Natural killer cell treated with Interleukin-12 subunit alpha and Interleukin-12 subunit beta and Interleukin-15 and Interleukin-18, amount 100 ng/mL, for 72 hours (primary cell): Measurements from ENCODE around the gene ZNF613. TPM values are rescaled to one million over a fixed set of nuclear protein-coding genes. Genes with fewer than 3 reads are reported as not detected.
"Not testable (repeated sequence)": the region's sequence is repeated elsewhere in the genome, so short reads cannot be mapped to it uniquely, and the experiment has no call there.

ENCODE experiments used
- ATAC-seq, 2 donors: fragments of 150-1000 bp; cut with Tn5 transposase in 1 of 2; sonication (Bioruptor Pico), chemical (Tn5 transposase) in 1 of 2; 2 replicates each; pipeline ENCODE4 v1.10.0; 2021
- DNase-seq: peaks from one replicate; pipeline ENCODE4 v3.0.0; 2022; ENCODE audit warnings: low spot score
- H3K27ac Mint-ChIP-seq, 2 donors: 1 replicate in 1 of 2; 2 replicates in 1 of 2; pipeline ENCODE4 v1.8.0; 2022; ENCODE audit warnings: mixed read lengths in 2 of 2, mild to moderate bottlenecking in 1 of 2, moderate library complexity in 1 of 2
- H3K27me3 Mint-ChIP-seq, 2 donors: 1 replicate in 1 of 2; 2 replicates in 1 of 2; pipeline ENCODE4 v1.8.0; 2022; ENCODE audit warnings: mixed read lengths in 2 of 2
- H3K36me3 Mint-ChIP-seq: one replicate; pipeline ENCODE4 v1.8.0; 2022; ENCODE audit warnings: mixed read lengths
- H3K4me1 Mint-ChIP-seq, 2 donors: 1 replicate in 1 of 2; 2 replicates in 1 of 2; pipeline ENCODE4 v1.8.0; 2022; ENCODE audit warnings: low read depth in 2 of 2, mixed read lengths in 2 of 2, mild to moderate bottlenecking in 1 of 2
- H3K4me3 Mint-ChIP-seq: one replicate; pipeline ENCODE4 v1.8.0; 2022; ENCODE audit warnings: mixed read lengths
- H3K9me3 Mint-ChIP-seq: 2 replicates; pipeline ENCODE4 v1.8.0; 2022; ENCODE audit warnings: mixed read lengths
- total RNA-seq, 2 donors: library from RNA; stranded (reverse); gene quantifications; one replicate each; pipeline ENCODE4 v1.2.3, GENCODE V29; 2022

ZNF613 gene
- total RNA-seq, 2 donors from 2014 or later: 4.8 to 6.0 TPM

GRCh38 chr19:51960621-51961233 lies 33.5 kb downstream of the ZNF613 start:
- not testable (repeated sequence) for H3K27ac Mint-ChIP-seq, H3K4me3 Mint-ChIP-seq

GRCh38 chr19:51965583-51965982 lies 38.3 kb downstream of the ZNF613 start:
- ATAC-seq (no peak), DNase-seq (no peak)
- H3K4me3 Mint-ChIP-seq: no peak overlapping the region
- peaks cover 72% of the 10 kb centered on the region for H3K36me3 Mint-ChIP-seq
- H3K27ac Mint-ChIP-seq: no peak overlapping the region
- H3K9me3 Mint-ChIP-seq: peaks cover 34% of the 10 kb centered on the region
- H3K27me3 Mint-ChIP-seq: no peaks in the 10 kb centered on the region
- H3K4me1 Mint-ChIP-seq: peaks cover 0 to 3% of the 10 kb centered on the region in 2 donors

More at GRCh38 chr19:51960621-51961233, 33.5 kb downstream of the ZNF613 start:
- peaks cover 42% of the 10 kb centered on the region for H3K9me3 Mint-ChIP-seq
- ATAC-seq, H3K27me3 Mint-ChIP-seq, DNase-seq, H3K4me1 Mint-ChIP-seq: not testable (repeated sequence)
- H3K36me3 Mint-ChIP-seq: peaks cover 70% of the 10 kb centered on the region

DNA sequence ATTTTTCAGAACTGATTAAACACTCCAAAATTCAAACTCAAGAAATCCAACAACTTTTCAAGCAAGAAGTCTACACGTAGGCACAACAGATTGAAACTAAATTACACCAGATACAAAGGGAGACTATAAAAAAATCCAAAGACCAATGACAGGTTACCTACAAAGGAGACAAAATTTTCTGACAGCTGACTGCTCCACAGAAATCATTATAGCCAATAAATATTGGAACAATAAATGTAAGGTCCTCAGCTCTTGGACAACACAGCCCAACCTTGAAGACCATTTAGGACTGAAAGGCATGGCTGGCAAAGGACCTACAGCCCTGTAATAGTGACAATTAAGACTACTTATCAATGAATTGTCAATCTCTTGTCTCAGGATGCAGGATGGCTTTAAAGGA lies 43.4 kb downstream of the ZNF613 start:
- Mint-ChIP-seq H3K9me3 (peaks cover 26% of the 10 kb centered on the region), H3K36me3 (peaks cover 72% of the 10 kb centered on the region), H3K27me3 (no peaks in the 10 kb centered on the region), H3K27ac (no peak overlapping the region), H3K4me3 (no peak overlapping the region), H3K4me1 (peaks cover 0 to 3% of the 10 kb centered on the region in 2 donors)
- DNase-seq (no peak), ATAC-seq (no peak)

DNA sequence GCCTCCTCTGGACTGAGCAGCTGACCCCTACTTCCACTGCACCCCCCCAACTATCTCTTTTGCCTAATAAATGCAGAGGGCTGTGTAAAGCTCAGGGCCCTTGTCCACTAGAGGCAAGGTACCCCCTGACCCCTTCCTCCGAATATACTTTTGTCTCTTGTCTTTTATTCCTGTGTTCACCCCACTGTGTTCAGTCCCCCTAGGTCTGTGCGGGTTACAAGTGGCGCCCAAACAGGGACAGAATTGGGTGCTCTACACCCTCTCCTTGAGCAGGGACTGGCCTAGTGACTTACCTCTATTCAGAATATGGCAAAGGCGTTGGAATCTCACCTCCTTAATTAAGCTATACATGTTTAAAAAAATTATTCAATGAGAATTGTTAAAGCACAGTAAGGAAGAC lies 44.4 kb downstream of the ZNF613 start:
- ATAC-seq: no peak
- Mint-ChIP-seq H3K36me3 (peaks cover 74% of the 10 kb centered on the region), H3K4me1 (peaks cover 0 to 3% of the 10 kb centered on the region in 2 donors), H3K27ac (no peak overlapping the region), H3K9me3 (peaks cover 28% of the 10 kb centered on the region), H3K4me3 (no peak overlapping the region), H3K27me3 (no peaks in the 10 kb centered on the region)
- DNase-seq: no peak

GRCh38 chr19:51975787-51976186 lies 48.5 kb downstream of the ZNF613 start:
- Mint-ChIP-seq H3K36me3 (peaks cover 80% of the 10 kb centered on the region), H3K9me3 (peaks cover 25% of the 10 kb centered on the region)
- H3K27ac Mint-ChIP-seq, ATAC-seq, H3K4me1 Mint-ChIP-seq, H3K4me3 Mint-ChIP-seq, H3K27me3 Mint-ChIP-seq, DNase-seq: not testable (repeated sequence)

DNA sequence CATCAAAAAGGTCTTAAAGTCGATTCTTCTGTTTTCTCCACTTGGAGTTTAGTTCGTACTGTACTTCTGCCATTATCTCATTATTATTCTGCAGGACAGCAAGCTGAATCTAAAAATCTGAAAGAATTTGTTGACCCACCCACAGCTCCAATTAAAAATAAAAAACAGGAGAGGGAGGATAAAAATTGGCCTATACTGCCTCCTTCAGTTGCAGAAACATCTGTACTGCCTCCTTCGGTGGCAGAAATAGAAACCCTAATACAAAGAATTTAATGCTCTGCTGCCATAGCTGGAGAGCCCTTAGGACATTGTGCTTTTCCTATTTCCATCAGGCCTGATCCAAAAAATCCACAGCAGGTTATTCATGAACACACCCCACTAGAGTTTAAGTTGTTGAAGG lies 49.6 kb downstream of the ZNF613 start:
- Mint-ChIP-seq H3K27ac (no peak overlapping the region), H3K4me1 (peaks cover 0 to 11% of the 10 kb centered on the region in 2 donors), H3K27me3 (no peaks in the 10 kb centered on the region), H3K9me3 (peaks cover 25% of the 10 kb centered on the region), H3K4me3 (no peak overlapping the region), H3K36me3 (peaks cover 78% of the 10 kb centered on the region)
- no peak for ATAC-seq
- DNase-seq: no peak

GRCh38 chr19:51977346-51977745 lies 50.1 kb downstream of the ZNF613 start:
- peaks cover 23% of the 10 kb centered on the region for H3K9me3 Mint-ChIP-seq
- H3K4me1 Mint-ChIP-seq: peaks cover 0 to 11% of the 10 kb centered on the region in 2 donors

GRCh38 chr19:51978882-51979281 lies 51.6 kb downstream of the ZNF613 start:
- no peak overlapping the region for H3K4me3 Mint-ChIP-seq
- H3K9me3 Mint-ChIP-seq: peaks cover 23% of the 10 kb centered on the region
- peaks cover 80% of the 10 kb centered on the region for H3K36me3 Mint-ChIP-seq
- ATAC-seq (no peak), DNase-seq (no peak)
- peaks cover 0 to 14% of the 10 kb centered on the region in 2 donors for H3K4me1 Mint-ChIP-seq
- H3K27ac Mint-ChIP-seq: no peak overlapping the region
- H3K27me3 Mint-ChIP-seq: no peaks in the 10 kb centered on the region

More at GRCh38 chr19:51977346-51977745, 50.1 kb downstream of the ZNF613 start:
- no peak overlapping the region for H3K4me3 Mint-ChIP-seq
- no peak overlapping the region for H3K27ac Mint-ChIP-seq
- ATAC-seq: no peak
- H3K36me3 Mint-ChIP-seq: peaks cover 76% of the 10 kb centered on the region
- DNase-seq: no peak
- no peaks in the 10 kb centered on the region for H3K27me3 Mint-ChIP-seq

DNA sequence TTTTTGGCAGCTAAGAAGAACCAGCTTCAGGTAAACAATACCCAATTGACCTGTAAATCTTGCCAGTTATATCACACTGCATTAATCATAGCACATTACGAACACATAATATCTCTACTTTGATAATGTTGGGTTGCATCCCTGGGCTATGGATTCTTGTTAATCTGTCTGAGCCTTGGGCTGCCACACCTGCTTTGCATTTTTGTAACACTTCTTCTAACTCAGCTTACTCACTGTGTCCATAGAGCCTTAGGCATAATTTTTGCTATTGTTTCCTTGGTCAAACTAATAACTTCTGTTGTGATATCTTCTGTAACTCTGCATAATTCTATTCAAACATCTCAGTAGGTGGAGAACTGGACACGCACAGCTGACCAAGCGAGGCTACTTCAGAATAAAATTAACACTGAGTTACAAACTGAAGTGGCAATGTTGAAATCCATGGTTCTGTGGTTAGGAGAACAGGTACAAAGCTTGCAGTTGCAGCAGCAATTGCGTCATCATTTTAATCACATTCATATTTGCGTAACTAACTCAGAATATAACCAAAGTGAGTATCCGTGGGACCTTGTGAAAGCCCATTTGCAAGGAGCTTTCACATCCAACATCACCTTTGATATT lies 53.0 kb downstream of the ZNF613 start:
- Mint-ChIP-seq H3K9me3 (peaks cover 19% of the 10 kb centered on the region), H3K36me3 (peaks cover 74% of the 10 kb centered on the region), H3K4me3 (no peak overlapping the region), H3K27me3 (no peaks in the 10 kb centered on the region), H3K27ac (no peak overlapping the region), H3K4me1 (peaks cover 0 to 14% of the 10 kb centered on the region in 2 donors)
- ATAC-seq: no peak
- DNase-seq: no peak

DNA sequence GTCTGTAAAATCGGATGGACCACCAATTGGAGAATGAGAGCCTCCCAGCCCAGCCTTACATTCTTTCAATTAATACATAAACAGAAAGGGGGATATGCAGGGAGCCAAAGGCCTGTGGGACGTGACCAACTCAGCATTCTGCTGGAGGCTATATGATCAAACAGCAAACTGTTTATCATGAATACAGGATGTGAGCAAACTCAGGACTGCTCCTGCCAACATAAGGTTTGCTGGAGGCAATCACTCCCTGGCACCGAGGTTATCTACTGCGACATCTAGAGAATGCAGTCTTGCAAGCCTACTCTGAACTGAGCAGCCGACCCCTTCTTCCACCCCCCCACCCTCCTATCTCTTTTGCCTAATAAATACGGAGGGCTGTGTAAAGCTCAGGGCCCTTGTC lies 53.7 kb downstream of the ZNF613 start:
- Mint-ChIP-seq H3K36me3 (peaks cover 76% of the 10 kb centered on the region), H3K4me1 (peaks cover 0 to 14% of the 10 kb centered on the region in 2 donors), H3K9me3 (peaks cover 19% of the 10 kb centered on the region)
- DNase-seq, H3K27me3 Mint-ChIP-seq, ATAC-seq, H3K4me3 Mint-ChIP-seq, H3K27ac Mint-ChIP-seq: not testable (repeated sequence)

- no peak overlapping the region for H3K27ac Mint-ChIP-seq
- DNase-seq: no peak
- peaks cover 8 to 20% of the 10 kb centered on the region in 2 donors for H3K4me1 Mint-ChIP-seq
- H3K27me3 Mint-ChIP-seq: no peaks in the 10 kb centered on the region
- H3K9me3 Mint-ChIP-seq: peaks cover 23% of the 10 kb centered on the region
- H3K36me3 Mint-ChIP-seq: peaks cover 70% of the 10 kb centered on the region
- ATAC-seq: no peak
- H3K4me3 Mint-ChIP-seq: no peak overlapping the region
These were observed 56.1 kb downstream of the ZNF613 start for GRCh38 chr19:51983361-51983760.

- no peaks in the 10 kb centered on the region for H3K27me3 Mint-ChIP-seq
- peaks cover 24% of the 10 kb centered on the region for H3K9me3 Mint-ChIP-seq
- peak; percentile 91 for DNase-seq
- H3K36me3 Mint-ChIP-seq: peaks cover 60% of the 10 kb centered on the region
- peak within 1 kb of the TSS; percentile 96 for H3K4me3 Mint-ChIP-seq
- peak; percentile 100 for ATAC-seq
- peak within 1 kb of the TSS; percentile 75 to 92 for H3K27ac Mint-ChIP-seq
- H3K4me1 Mint-ChIP-seq: peaks cover 8 to 9% of the 10 kb centered on the region in 2 donors
These were observed 59.3 kb downstream of the ZNF613 start, which contains the start of gene ZNF350 for GRCh38 chr19:51986309-51987291. Gene ZNF350 (minus strand): TSS chr19:51986840. CDS start chr19:51974360, 12,480 bp downstream.

GRCh38 chr19:51993422-51993821 lies 66.2 kb downstream of the ZNF613 start:
- Mint-ChIP-seq H3K27me3 (no peaks in the 10 kb centered on the region), H3K36me3 (peaks cover 77% of the 10 kb centered on the region), H3K4me3 (no peak overlapping the region), H3K27ac (no peak overlapping the region), H3K4me1 (no peaks in the 10 kb centered on the region), H3K9me3 (peaks cover 31% of the 10 kb centered on the region)
- DNase-seq (no peak), ATAC-seq (no peak)
